Activated CD4-positive, alpha-beta T cell treated with anti-CD3 and anti-CD28 coated beads, Interleukin-2, amount 50 U/mL, for 16 hours (primary cell): Measurements from ENCODE around the gene RASL10A.
A peak's percentile ranks its signal among the peaks of the same experiment; 100 is the strongest.

Experiments
- DNase-seq: peaks from one replicate; pipeline ENCODE4 v3.0.0-alpha.2; 2020

The RASL10A gene

DNA sequence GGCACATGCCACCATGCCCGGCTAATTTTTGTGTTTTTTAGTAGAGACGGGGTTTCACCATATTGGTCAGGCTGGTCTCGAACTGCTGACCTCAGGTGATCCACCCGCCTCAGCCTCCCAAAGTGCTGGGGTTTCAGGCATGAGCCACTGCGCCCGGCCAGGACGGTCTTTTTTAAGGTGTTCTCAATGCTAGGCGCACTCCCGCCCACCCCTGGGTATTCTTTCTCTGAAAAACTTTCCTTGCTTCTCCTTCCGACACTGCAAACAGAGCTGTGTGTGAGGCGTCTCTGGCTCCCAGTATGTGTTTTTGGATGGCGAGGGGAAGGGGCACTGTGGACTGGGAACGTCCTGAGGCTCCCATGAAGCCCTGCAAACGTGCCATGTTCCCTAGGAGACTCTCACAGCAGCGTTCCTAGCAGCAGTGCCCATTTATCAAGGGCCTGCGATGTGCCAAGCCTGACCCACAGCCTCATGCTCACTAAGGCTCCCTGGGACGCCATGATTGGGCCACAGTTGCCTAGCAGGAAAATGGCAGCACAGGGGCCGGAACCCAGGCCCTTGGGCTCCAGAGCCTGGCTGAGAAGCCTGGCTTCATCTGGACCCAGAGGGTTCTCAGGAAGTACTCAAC is 2.4 kb upstream of the RASL10A start:
- DNase-seq = no peak

- no peak for DNase-seq
Measured at GRCh38 chr22:29316141-29316828, 788 bp upstream of the RASL10A start.

GRCh38 chr22:29314537-29315285 is 786 bp downstream of the RASL10A start:
- no peak for DNase-seq

GRCh38 chr22:29313576-29314466 is 1.7 kb downstream of the RASL10A start:
- DNase-seq = no peak

GRCh38 chr22:29313126-29313575 is 2.3 kb downstream of the RASL10A start:
- DNase-seq = peak; percentile 35

DNA sequence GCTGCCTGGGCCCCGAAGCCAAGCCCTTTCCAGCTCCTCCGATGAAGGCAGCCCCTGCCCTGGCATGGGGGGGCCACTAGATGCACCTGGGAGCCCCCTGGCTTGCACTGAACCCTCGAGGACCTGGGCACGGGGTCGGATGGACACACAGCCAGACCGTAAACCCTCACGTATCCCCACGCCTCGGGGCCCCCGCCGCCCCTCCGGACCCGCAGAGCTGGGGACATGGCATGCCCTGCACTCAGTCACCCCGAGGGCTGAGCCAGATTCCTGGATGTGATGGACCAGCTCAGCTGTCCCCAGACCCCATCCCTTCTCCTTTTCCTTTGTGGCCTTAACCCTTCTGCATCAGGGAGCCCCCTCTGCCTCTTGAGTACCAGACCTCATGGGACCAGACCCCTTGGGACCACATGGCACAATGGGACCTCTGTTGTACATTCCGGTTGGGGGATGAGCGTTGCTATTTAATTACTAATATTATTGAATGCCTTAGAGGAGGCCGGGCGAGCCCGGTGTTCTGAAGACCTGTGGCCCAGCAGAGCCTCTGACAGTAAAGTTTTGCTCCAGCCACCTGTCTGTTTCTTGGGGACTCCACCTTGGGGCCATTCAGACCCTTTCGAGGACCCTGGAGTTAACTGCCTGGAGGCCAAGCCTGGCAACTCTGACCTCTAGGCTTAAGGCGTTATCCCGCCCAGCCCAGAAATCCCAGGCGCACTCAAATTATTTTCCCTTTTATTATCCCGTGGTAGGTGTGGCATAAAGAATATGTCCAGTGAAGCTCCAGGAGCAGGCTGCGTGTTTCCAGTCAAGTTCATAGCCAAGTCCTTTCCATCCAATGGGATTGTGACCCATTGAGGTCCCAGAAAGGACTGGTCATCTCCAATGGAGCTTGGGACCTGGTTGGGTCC is 3.0 kb downstream of the RASL10A start:
- DNase-seq = no peak

GRCh38 chr22:29311464-29312217 is 3.9 kb downstream of the RASL10A start:
- DNase-seq = no peak

DNA sequence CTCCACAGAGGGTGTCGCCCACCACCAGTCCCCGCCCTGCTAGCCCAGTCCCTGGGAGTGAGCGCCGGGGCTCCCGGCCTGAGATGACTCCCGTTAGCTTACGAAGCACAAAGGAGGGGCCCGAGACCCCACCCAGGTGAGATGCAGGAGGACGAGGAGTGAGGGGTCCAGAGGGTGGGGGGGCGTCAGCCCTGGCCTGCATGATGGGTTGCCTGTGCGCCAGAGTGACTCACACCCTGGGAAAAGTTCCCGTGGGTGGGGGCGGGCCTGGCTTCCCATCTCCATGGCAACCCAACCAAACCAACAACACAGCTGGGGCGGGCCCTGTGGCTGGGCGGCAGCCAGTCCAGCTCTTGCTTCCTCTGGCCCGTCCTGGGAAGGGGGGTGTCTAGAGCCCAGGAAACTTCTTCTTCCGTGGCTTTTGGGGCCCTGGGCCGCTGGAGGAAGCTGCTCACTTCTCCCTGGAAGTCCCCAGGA is 4.6 kb downstream of the RASL10A start:
- DNase-seq = peak; percentile 71

GRCh38 chr22:29310065-29310862 is 5.2 kb downstream of the RASL10A start:
- no peak for DNase-seq

DNA sequence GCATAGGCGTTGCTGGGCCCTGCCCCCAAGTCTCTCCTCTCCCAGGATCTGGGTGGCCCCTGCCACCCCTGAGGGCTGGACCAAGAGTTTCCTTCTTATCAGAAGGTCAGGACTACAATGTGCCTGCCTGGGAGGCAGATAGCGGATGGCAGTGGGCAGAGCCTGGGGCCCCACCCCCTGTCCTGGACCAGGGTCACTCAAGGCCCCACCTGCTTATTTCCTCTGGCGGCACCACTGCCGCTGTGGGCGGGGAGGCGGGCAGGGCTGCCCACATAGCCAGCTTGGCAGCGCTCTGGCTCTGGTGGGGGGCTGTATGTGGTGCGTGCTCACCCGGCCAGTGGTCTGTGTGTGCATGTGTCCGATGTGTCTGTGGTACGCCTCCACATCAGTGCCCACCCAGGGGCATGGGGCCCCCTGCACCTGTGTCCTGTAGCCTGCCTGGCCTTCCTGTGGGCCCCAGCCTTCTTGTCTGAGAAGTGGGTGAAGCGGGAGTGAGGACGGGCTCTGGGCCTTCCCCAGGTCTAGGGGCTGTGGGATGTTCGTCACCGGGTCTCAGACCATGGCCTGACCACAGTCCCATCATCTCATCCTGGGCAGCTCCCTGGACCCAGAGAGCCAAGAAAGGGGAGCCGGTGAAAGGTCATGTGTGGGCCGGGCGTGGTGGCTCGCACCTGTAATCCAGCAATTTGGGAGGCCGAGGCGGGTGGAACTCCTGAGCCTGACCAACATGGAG is 6.0 kb downstream of the RASL10A start:
- DNase-seq = no peak

- DNase-seq = peak; percentile 44
Measured at GRCh38 chr22:29308791-29309262, 6.7 kb downstream of the RASL10A start.

GRCh38 chr22:29308148-29308790 is 7.2 kb downstream of the RASL10A start:
- no peak for DNase-seq

- DNase-seq = no peak
Measured at GRCh38 chr22:29307596-29308147, 7.8 kb downstream of the RASL10A start.

DNA sequence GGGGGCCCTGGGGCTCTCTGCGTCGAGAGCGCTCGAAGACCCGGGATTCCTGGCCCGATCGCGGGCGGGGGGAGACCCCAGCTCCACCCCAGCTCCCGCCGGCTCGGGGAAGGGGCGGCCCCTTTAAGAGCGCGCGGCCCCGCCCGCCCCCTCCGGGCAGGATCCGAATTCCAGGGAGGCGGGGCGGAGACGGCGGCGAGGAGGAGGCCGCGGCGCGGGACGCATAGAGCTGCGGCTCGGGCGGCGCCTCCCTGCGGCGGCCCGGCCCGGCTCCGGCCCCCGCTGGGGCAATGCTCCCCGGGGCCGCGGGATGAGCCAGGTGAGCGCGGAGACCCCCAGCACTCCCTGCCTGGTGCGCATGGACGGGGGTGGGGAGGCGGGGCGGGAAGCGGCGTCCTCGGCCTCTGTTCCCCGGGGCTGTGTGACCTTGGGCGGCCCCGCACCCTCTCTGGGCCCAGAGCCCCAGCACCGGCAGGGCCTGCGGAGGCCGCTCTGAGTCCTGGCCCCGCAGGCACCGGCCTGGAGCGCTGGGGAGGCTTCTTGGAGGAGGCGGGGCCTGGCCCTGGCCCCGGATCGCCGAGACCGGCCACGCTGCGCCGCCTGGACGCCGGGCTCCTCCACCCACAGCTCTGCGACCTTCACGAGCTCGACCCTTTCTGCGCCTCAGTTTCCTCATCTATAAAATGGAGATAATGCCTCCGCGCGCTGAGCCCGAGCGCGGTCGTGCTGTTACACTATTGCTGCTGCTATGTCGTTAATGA is 8.5 kb downstream of the RASL10A start:
- no peak for DNase-seq

GRCh38 chr22:29306175-29306834 is 9.2 kb downstream of the RASL10A start, which contains the start of gene GAS2L1:
TSS of gene GAS2L1 (plus strand) at chr22:29306650. CDS start at chr22:29308106, 1,456 bp downstream.
- DNase-seq = peak; percentile 47

- DNase-seq = no peak
Measured at GRCh38 chr22:29305836-29306174, 9.7 kb downstream of the RASL10A start.
